Progenitor cell of endocrine pancreas (in vitro differentiated cells): Measurements from ENCODE around the gene COL6A5. TPM values are rescaled to one million over a fixed set of nuclear protein-coding genes. Genes with fewer than 3 reads are reported as not detected.
"Not testable (repeated sequence)": the region's sequence is repeated elsewhere in the genome, so short reads cannot be mapped to it uniquely, and the experiment has no call there.

ENCODE experiments used
- DNase-seq: peaks from one replicate; pipeline ENCODE4 v3.0.0; 2021; ENCODE audit warnings: low spot score; ENCODE audit not compliant: unreplicated experiment
- H3K27ac Mint-ChIP-seq: 2 replicates; pipeline ENCODE4 v1.8.0; 2021; ENCODE audit warnings: mild to moderate bottlenecking, moderate library complexity, mixed read lengths
- H3K27me3 Mint-ChIP-seq: 2 replicates; pipeline ENCODE4 v1.8.0; 2021; ENCODE audit warnings: mixed read lengths
- H3K36me3 Mint-ChIP-seq: 2 replicates; pipeline ENCODE4 v1.8.0; 2022; ENCODE audit warnings: mixed read lengths; ENCODE audit not compliant: insufficient read depth
- H3K4me1 Mint-ChIP-seq: 2 replicates; pipeline ENCODE4 v1.8.0; 2021; ENCODE audit warnings: low read depth, mixed read lengths
- H3K4me3 Mint-ChIP-seq: 2 replicates; pipeline ENCODE4 v1.8.0; 2021; ENCODE audit warnings: low read depth, mild to moderate bottlenecking, moderate library complexity, mixed read lengths
- H3K9me3 Mint-ChIP-seq: 2 replicates; pipeline ENCODE4 v1.8.0; 2021; ENCODE audit warnings: low read depth, mixed read lengths
- total RNA-seq: library from RNA; stranded (reverse); gene quantifications from 2 replicates; pipeline ENCODE4 v1.2.1, GENCODE V29; 2021
- TF ChIP-seq, protein P1 (sequence below): fragments of 200-600 bp; sonication (generic); IDR thresholded peaks from one replicate; pipeline ENCODE4 v1.5.0; 2021; ENCODE audit warnings: antibody characterized with exemption, mild to moderate bottlenecking; ENCODE audit not compliant: unreplicated experiment

Gene COL6A5
- total RNA-seq, 1 donor from 2014 or later, result not detected

DNA sequence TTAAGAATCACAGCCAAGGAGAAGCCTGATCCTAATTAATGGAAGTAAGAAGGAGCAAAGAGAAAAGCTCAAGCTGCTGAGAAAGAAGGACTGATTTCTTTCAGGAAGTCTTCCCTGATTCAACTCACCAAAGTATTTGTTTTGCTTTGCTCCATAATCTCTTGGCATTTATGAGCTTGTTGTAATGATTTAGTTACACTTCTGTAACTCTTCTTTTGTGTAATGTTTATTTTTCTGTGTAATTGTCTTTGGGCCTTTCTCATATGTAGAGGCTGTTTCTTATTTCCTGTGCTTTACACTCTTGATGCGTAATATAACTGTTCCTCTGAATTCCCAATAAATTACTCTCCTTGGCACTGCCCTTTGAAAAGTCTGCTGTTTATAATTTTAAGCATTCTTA lies 80.0 kb downstream of the COL6A5 start:
- Mint-ChIP-seq H3K9me3 (no peaks in the 10 kb centered on the region), H3K27ac (no peak overlapping the region), H3K4me1 (peaks cover 3% of the 10 kb centered on the region), H3K4me3 (no peak overlapping the region), H3K36me3 (no peaks in the 10 kb centered on the region), H3K27me3 (no peaks in the 10 kb centered on the region)
- DNase-seq, result no peak
- TF ChIP-seq, protein P1, sequence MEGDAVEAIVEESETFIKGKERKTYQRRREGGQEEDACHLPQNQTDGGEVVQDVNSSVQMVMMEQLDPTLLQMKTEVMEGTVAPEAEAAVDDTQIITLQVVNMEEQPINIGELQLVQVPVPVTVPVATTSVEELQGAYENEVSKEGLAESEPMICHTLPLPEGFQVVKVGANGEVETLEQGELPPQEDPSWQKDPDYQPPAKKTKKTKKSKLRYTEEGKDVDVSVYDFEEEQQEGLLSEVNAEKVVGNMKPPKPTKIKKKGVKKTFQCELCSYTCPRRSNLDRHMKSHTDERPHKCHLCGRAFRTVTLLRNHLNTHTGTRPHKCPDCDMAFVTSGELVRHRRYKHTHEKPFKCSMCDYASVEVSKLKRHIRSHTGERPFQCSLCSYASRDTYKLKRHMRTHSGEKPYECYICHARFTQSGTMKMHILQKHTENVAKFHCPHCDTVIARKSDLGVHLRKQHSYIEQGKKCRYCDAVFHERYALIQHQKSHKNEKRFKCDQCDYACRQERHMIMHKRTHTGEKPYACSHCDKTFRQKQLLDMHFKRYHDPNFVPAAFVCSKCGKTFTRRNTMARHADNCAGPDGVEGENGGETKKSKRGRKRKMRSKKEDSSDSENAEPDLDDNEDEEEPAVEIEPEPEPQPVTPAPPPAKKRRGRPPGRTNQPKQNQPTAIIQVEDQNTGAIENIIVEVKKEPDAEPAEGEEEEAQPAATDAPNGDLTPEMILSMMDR, result no peak

DNA sequence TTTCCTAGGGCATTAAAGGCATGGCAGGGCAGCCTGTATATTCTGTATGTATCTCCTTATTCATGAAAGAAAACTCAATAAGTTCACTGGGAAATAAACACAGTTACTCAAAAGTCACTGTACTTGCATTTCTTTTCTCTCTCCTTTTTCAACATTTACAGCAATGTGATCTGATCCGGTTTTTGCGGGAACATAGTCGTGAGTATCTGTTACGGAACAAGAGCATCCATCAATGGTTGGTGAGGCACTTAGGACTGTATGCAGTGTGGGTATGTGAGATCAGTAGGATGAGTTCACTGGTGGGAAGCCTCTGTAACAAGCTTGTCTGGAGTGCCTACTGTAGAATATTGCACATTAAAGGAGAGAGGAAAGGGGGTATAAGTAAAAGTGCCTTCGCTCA lies 80.7 kb downstream of the COL6A5 start:
- no peak overlapping the region for H3K4me3 Mint-ChIP-seq
- H3K9me3 Mint-ChIP-seq, result no peaks in the 10 kb centered on the region

DNA sequence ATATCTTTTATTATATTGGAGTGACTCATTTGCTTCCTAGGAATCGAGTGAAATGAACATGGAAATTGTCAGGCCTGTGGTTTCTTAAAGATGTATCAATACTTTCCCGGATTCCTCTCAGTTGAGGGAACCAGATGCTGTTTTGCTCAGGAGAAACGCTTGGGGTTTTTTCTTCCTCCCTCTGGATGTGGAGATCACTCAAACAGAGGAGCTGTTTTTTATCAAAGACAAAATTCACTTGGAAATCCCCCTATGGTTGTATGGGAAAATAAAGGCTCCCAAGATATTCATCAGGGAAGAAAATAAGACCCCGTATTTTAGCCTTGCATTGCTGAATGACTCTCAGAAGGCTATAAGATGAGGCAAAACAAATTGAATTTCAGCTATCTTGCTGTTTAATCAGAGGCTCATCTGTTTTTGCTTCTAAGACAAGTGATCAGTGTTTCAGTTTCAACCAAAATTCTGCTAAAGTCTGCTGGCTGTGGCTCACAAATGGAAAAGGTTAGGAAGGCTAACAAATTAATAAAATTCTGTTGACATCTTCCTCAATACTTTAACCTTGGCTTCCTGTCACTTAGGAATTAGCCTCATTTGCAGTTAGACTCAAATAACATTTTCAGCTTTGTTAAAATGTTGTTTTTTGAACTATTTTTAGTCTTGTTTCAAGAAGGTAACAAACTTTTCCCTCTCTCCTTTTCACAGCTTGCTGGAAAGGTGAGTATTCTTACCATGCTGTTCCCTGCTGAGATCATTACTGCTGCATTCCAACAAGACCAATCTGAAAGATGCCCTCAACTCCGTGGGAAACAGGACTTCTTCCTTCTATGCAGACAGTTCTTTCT lies 83.6 kb downstream of the COL6A5 start:
- Mint-ChIP-seq H3K27ac (no peak overlapping the region), H3K27me3 (no peaks in the 10 kb centered on the region), H3K36me3 (no peaks in the 10 kb centered on the region), H3K9me3 (no peaks in the 10 kb centered on the region), H3K4me3 (no peak overlapping the region), H3K4me1 (no peaks in the 10 kb centered on the region)
- TF ChIP-seq, protein P1, result no peak
- DNase-seq, result no peak

More for the DNA sequence above, 80.7 kb downstream of the COL6A5 start:
- Mint-ChIP-seq H3K4me1 (no peaks in the 10 kb centered on the region), H3K27ac (no peak overlapping the region), H3K36me3 (no peaks in the 10 kb centered on the region), H3K27me3 (no peaks in the 10 kb centered on the region)
- DNase-seq, result no peak
- TF ChIP-seq, protein P1, result no peak

DNA sequence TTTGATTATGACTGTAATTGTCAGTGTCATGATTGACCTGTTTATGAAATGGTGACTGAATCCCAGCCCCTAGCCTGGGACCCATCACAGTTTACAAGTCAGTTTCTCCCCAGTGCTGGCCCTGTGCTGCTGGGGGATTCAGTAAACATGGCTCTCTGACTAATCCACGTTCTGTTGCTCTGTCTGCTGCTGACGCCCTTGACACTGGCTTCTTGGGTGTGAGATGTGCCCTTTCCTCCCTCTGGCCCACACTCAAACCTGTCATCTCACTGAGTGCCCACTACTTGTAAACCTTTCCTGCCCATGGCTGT lies 84.2 kb downstream of the COL6A5 start:
- Mint-ChIP-seq H3K9me3 (no peaks in the 10 kb centered on the region), H3K36me3 (no peaks in the 10 kb centered on the region), H3K27me3 (no peaks in the 10 kb centered on the region), H3K27ac (no peak overlapping the region), H3K4me1 (no peaks in the 10 kb centered on the region), H3K4me3 (no peak overlapping the region)
- TF ChIP-seq, protein P1, result no peak
- no peak for DNase-seq

DNA sequence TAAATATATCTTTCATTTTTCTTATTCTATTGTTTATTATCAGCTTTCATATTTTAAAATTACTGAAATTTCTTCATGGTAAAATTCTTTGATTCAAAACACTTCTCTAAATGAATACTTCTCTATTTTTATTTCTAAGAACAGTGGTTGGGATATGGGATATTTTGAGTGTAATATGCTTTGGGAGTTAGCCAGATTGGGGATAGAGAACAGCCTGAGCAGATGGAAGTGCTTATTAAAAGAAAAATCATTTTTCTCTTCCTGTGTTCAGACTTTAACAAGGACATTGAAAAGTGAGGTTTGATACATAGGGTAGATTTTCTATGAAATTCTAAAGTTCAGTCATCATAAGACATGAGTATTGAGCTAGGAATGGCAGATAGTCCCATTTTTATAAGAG lies 84.8 kb downstream of the COL6A5 start:
- no peaks in the 10 kb centered on the region for H3K27me3 Mint-ChIP-seq
- H3K9me3 Mint-ChIP-seq, result no peaks in the 10 kb centered on the region
- no peak overlapping the region for H3K4me3 Mint-ChIP-seq
- no peak overlapping the region for H3K27ac Mint-ChIP-seq
- TF ChIP-seq, protein P1, result no peak
- no peak for DNase-seq
- no peaks in the 10 kb centered on the region for H3K4me1 Mint-ChIP-seq
- no peaks in the 10 kb centered on the region for H3K36me3 Mint-ChIP-seq

DNA sequence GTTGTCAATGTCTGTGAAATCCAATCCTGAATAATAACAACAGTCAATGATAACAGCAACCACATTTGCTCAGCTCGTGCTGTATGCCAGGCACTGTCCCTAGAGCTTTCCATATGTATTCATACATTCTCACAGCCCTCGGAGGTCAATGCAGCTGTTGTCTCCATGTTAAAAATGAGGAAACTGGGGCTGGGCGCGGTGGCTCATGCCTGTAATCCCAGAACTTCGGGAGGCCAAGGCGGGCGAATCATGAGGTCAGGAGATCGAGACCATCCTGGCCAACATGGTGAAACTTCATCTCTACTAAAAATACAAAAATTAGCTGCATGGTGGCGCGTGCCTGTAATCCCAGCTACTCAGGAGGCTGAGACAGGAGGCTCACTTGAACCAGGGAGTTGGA lies 86.6 kb downstream of the COL6A5 start:
- H3K27me3 Mint-ChIP-seq, DNase-seq, H3K9me3 Mint-ChIP-seq, H3K4me3 Mint-ChIP-seq, H3K4me1 Mint-ChIP-seq, H3K36me3 Mint-ChIP-seq, H3K27ac Mint-ChIP-seq: not testable (repeated sequence)
